Kidney (tissue), 14 donors: ENCODE measurements around the gene CASTOR1. TPM values are rescaled to one million over a fixed set of nuclear protein-coding genes. Genes with fewer than 3 reads are reported as not detected.

ENCODE experiments used
- DNase-seq, 5 donors: peaks; one replicate each; pipeline ENCODE4 v3.0.0-alpha.2; 2013 to 2020
- FAIRE-seq: peaks from 2 replicates; lab custom pipeline; 2012; peaks lifted over from hg19 to GRCh38; lab: Jason Lieb, UNC
- H3K27ac ChIP-seq, 2 donors: one replicate each; pipeline ENCODE4 v1.7.0; 2013; ENCODE audit warnings: low read depth in 2 of 2, low read length in 2 of 2, inconsistent platforms in 1 of 2
- H3K27me3 ChIP-seq: one replicate; pipeline ENCODE4 v1.7.1; 2013; ENCODE audit warnings: low read length, inconsistent platforms; ENCODE audit not compliant: control insufficient read depth, insufficient read depth
- H3K36me3 ChIP-seq, 3 donors: one replicate each; pipeline versions ENCODE4 v1.7.0 to v1.7.1; 2013; ENCODE audit warnings: low read length in 3 of 3, control low read depth in 1 of 3, inconsistent platforms in 1 of 3; ENCODE audit not compliant: insufficient read depth in 3 of 3, control insufficient read depth in 2 of 3
- H3K4me1 ChIP-seq, 3 donors: one replicate each; pipeline versions ENCODE4 v1.7.0 to v1.7.1; 2013; ENCODE audit warnings: low read length in 3 of 3, inconsistent platforms in 1 of 3, low read depth in 1 of 3; ENCODE audit not compliant: control insufficient read depth in 2 of 3, insufficient read depth in 2 of 3
- H3K4me3 ChIP-seq, 3 donors: one replicate each; pipeline versions ENCODE4 v1.7.0 to v1.8.1; 2013; ENCODE audit warnings: low read length in 3 of 3, control low read depth in 1 of 3, inconsistent platforms in 1 of 3
- H3K9ac ChIP-seq, 3 donors: one replicate each; pipeline versions ENCODE4 v1.7.0 to v1.7.1; 2013; ENCODE audit warnings: low read length in 3 of 3, control low read depth in 1 of 3, inconsistent platforms in 1 of 3
- H3K9me3 ChIP-seq, 3 donors: one replicate each; pipeline versions ENCODE4 v1.7.0 to v1.7.1; 2013; ENCODE audit warnings: low read length in 3 of 3, control low read depth in 1 of 3, inconsistent platforms in 1 of 3; ENCODE audit not compliant: control insufficient read depth in 2 of 3, insufficient read depth in 1 of 3
- intact Hi-C: fragments of 100-400 bp; cut with DNase I; formaldehyde crosslinking; loops from one replicate; pipeline ENCODE4 v1.11.1; 2022
- polyA plus RNA-seq: library from polyadenylated mRNA; stranded (reverse); fragments of 350-450 nt; fragmentation: Illumina TruSeq; extraction: RNeasy Lipid Tissue Mini Kit (QIAGEN cat#74804); gene quantifications from one replicate; pipeline ENCODE4 v1.2.3, GENCODE V29; 2014; ENCODE audit warnings: low read depth, low replicate concordance; ENCODE audit not compliant: insufficient read depth
- total RNA-seq: library from RNA; stranded (reverse); fragmentation: NEBNext Ultra II Directional; extraction: Animal tissue kit (Norgen Biotek cat#: 25700); gene quantifications from one replicate; pipeline ENCODE4 v1.2.1, GENCODE V29; 2021
- TF ChIP-seq, protein P1 (sequence below): IDR thresholded peaks from 3 replicates; pipeline ENCODE4 v1.5.1; 2012; ENCODE audit warnings: mild to moderate bottlenecking, moderate library complexity, borderline replicate concordance; ENCODE audit not compliant: insufficient read depth; ENCODE audit errors: extremely low read depth
- donor health status: control.
- donor health status: control.
- donor health status: control.
- donor health status: control.
- donor health status: control.
- donor health status: DM: yes; HTN: yes; CAD: no.
- donor health status: Normal renal cell carcinoma (clear cell type).

The CASTOR1 gene
- total and polyA plus RNA-seq, 2 donors from 2014 or later, result 16.5 to 71.7 TPM

DNA sequence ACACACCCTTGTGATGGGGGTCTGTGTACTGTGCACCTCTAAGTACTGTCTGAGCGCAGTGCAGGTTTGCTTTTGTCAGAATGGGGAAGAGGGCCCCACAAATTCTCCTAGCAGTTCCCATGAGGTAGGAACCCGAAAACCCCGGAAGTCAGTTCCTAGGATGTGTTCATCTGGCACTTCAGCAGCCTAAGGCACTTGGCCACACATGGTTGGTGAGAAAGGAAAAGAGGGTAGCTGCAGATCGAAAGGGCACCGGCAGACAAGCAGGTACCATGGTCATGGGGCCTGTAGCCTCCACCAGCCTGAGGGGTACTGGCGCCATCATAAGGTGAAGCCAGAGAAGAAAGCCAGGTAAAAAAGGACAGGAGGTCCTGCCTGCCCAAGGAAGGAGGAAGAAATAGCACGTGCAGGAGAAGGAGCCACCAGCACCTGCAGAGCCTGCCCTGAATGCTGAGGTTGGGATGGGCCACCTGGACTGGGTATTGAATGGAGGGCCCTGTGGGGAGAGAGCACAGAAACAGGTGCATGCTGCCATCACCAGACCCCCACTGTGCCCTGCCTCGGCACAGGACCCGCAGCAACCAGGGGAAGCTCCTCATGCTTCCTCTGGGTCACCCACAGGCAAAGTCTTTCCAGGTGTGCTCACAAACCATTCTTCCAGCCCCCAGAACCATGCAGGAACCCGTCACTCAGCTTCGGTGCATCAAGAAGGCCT is 8.1 kb upstream of the CASTOR1 start:
- Histone ChIP-seq H3K4me1 (peaks cover 0 to 15% (median 9%) of the 10 kb centered on the region in 3 donors), H3K36me3 (peaks cover 0 to 78% (median 37%) of the 10 kb centered on the region in 3 donors), H3K27me3 (no peaks in the 10 kb centered on the region), H3K9ac (no peak overlapping the region), H3K4me3 (no peak overlapping the region), H3K9me3 (no peaks in the 10 kb centered on the region), H3K27ac (no peak overlapping the region)
- no peak for DNase-seq
- TF ChIP-seq, protein P1, sequence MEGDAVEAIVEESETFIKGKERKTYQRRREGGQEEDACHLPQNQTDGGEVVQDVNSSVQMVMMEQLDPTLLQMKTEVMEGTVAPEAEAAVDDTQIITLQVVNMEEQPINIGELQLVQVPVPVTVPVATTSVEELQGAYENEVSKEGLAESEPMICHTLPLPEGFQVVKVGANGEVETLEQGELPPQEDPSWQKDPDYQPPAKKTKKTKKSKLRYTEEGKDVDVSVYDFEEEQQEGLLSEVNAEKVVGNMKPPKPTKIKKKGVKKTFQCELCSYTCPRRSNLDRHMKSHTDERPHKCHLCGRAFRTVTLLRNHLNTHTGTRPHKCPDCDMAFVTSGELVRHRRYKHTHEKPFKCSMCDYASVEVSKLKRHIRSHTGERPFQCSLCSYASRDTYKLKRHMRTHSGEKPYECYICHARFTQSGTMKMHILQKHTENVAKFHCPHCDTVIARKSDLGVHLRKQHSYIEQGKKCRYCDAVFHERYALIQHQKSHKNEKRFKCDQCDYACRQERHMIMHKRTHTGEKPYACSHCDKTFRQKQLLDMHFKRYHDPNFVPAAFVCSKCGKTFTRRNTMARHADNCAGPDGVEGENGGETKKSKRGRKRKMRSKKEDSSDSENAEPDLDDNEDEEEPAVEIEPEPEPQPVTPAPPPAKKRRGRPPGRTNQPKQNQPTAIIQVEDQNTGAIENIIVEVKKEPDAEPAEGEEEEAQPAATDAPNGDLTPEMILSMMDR, result no peak
- FAIRE-seq, result no peak
- intact Hi-C loops, result no loop called here

- no peaks in the 10 kb centered on the region for H3K27me3 ChIP-seq
- no peak for FAIRE-seq
- H3K4me3 ChIP-seq, result no peak overlapping the region
- no peak for DNase-seq
- no peaks in the 10 kb centered on the region for H3K9me3 ChIP-seq
- TF ChIP-seq, protein P1, result no peak
- intact Hi-C loops, result no loop called here
- no peak overlapping the region for H3K9ac ChIP-seq
- H3K4me1 ChIP-seq, result peaks cover 0 to 9% (median 4%) of the 10 kb centered on the region in 3 donors
- H3K27ac ChIP-seq, result no peak overlapping the region
- H3K36me3 ChIP-seq, result peaks cover 0 to 78% (median 39%) of the 10 kb centered on the region in 3 donors
These were observed 7.5 kb upstream of the CASTOR1 start for GRCh38 chr22:30296833-30297232.

DNA sequence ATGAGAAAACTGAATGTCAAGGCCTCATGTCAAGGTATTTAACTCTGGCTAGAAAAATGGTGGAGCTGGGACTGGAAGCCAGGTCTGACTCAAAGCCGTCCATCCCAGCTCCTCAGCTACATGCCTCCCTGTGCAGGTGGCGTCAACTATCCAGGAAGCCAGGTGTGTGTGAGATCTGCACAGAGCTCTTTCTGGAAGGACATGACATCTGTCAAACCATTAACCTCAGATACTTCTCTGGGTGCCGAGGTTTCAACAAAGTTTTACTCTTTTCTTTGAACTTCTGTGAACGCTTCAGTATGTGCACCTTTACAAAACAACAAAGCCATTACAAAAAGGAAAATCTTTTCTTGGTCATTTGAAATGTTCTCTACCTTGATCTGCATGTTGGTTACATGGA is 7.0 kb upstream of the CASTOR1 start:
- Histone ChIP-seq H3K9me3 (no peaks in the 10 kb centered on the region), H3K36me3 (peaks cover 0 to 78% (median 35%) of the 10 kb centered on the region in 3 donors), H3K27ac (no peak overlapping the region), H3K4me3 (no peak overlapping the region), H3K4me1 (peaks cover 0 to 9% (median 6%) of the 10 kb centered on the region in 3 donors), H3K27me3 (no peaks in the 10 kb centered on the region), H3K9ac (no peak overlapping the region)
- no peak for FAIRE-seq
- TF ChIP-seq, protein P1, result no peak
- intact Hi-C loops, result no loop called here
- DNase-seq, result no peak
